MM.1S (cell line): ENCODE results near the gene SIRT2.
"Not testable (repeated sequence)": the region's sequence is repeated elsewhere in the genome, so short reads cannot be mapped to it uniquely, and the experiment has no call there.

Experiments used
- DNase-seq: peaks from one replicate; pipeline ENCODE4 v3.0.0-alpha.2; 2015
- H2AFZ ChIP-seq: fragments of 300-600 bp; sonication (generic); 2 replicates; pipeline ENCODE4 v1.6.0; 2016; ENCODE audit warnings: antibody characterized with exemption, low read length
- H3F3A ChIP-seq: fragments of 300-600 bp; sonication (generic); 2 replicates; pipeline ENCODE4 v1.6.1; 2016; ENCODE audit warnings: mild to moderate bottlenecking, antibody characterized with exemption, low read length, moderate library complexity, mixed read lengths; ENCODE audit not compliant: insufficient read depth
- H3K27ac ChIP-seq: fragments of 300-600 bp; sonication (generic); 2 replicates; pipeline ENCODE4 v1.5.1; 2016; ENCODE audit warnings: mild to moderate bottlenecking, low read length
- H3K27me3 ChIP-seq: fragments of 300-600 bp; sonication (generic); replicated peaks from 2 replicates; pipeline ENCODE4 v1.6.0; 2016; ENCODE audit warnings: low read length; ENCODE audit not compliant: insufficient read depth
- H3K36me3 ChIP-seq: fragments of 300-600 bp; sonication (generic); replicated peaks from 2 replicates; pipeline ENCODE4 v1.6.1; 2016; ENCODE audit warnings: mild to moderate bottlenecking, low read length, mixed read lengths; ENCODE audit not compliant: insufficient read depth
- H3K4me1 ChIP-seq: fragments of 300-600 bp; sonication (generic); 2 replicates; pipeline ENCODE4 v1.6.1; 2016; ENCODE audit warnings: low read length, mixed read lengths
- H3K4me2 ChIP-seq: fragments of 300-600 bp; sonication (generic); 2 replicates; pipeline ENCODE4 v1.6.0; 2016; ENCODE audit warnings: low read depth, low read length
- H3K4me3 ChIP-seq: fragments of 300-600 bp; sonication (generic); 2 replicates; pipeline ENCODE4 v1.5.1; 2016; ENCODE audit warnings: low read length, mixed read lengths
- H3K79me2 ChIP-seq: fragments of 300-600 bp; sonication (generic); 2 replicates; pipeline ENCODE4 v1.6.1; 2016; ENCODE audit warnings: mixed run types, low read length, mixed read lengths
- H3K9ac ChIP-seq: fragments of 300-600 bp; sonication (generic); 2 replicates; pipeline ENCODE4 v1.6.1; 2016; ENCODE audit warnings: low read length, mixed read lengths
- H3K9me2 ChIP-seq: fragments of 300-600 bp; sonication (generic); replicated peaks from 2 replicates; pipeline ENCODE4 v1.6.1; 2016; ENCODE audit warnings: mild to moderate bottlenecking, low read length, mixed read lengths; ENCODE audit not compliant: insufficient read depth
- H3K9me3 ChIP-seq: fragments of 300-600 bp; sonication (generic); replicated peaks from 2 replicates; pipeline ENCODE4 v1.6.1; 2016; ENCODE audit warnings: mild to moderate bottlenecking, low read length, mixed read lengths; ENCODE audit not compliant: insufficient read depth
- H4K20me1 ChIP-seq: fragments of 300-600 bp; sonication (generic); 2 replicates; pipeline ENCODE4 v1.6.1; 2016; ENCODE audit warnings: mild to moderate bottlenecking, low read length, moderate library complexity, mixed read lengths; ENCODE audit not compliant: insufficient read depth
- EZH2 ChIP-seq: fragments of 300-600 bp; sonication (generic); optimal IDR thresholded peaks from 2 replicates; pipeline ENCODE3; 2017; ENCODE audit warnings: low read depth, mild to moderate bottlenecking, antibody characterized with exemption, low read length, mixed read lengths
- EZH2phosphoT487 ChIP-seq: fragments of 300-600 bp; sonication (generic); IDR thresholded peaks from 2 replicates; pipeline ENCODE4 v1.6.1; 2018; ENCODE audit warnings: antibody characterized with exemption, low read length
- TF ChIP-seq, protein P1 (sequence below): fragments of 300-600 bp; sonication (generic); IDR thresholded peaks from 2 replicates; pipeline ENCODE4 v1.5.1; 2016; ENCODE audit warnings: antibody characterized with exemption, low read length, mixed read lengths

The SIRT2 gene

DNA sequence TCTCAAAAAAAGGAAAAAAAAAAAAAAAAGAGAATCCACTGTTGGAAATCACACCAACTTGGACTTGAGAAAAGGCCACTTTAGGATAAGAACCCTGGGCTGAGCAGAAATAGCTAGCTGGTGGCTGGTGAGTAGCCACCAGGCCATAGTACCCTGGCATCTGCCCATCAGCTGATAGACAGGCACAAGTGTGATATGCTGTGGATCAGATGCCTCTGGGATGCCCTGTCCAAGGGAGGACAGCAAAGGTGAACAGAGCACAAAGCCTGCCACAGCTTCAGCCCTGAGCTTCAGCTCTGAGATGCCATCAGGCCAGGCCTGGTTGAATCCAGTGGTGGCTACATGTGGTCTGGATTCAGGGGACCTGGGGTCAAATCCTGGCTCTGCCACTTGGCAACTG, 8.7 kb downstream of the SIRT2 start:
- no peak for DNase-seq
- H3K36me3 ChIP-seq = no peaks in the 10 kb centered on the region
- TF ChIP-seq EZH2phosphoT487 (no peak), EZH2 (no peak)
- TF ChIP-seq, protein P1, sequence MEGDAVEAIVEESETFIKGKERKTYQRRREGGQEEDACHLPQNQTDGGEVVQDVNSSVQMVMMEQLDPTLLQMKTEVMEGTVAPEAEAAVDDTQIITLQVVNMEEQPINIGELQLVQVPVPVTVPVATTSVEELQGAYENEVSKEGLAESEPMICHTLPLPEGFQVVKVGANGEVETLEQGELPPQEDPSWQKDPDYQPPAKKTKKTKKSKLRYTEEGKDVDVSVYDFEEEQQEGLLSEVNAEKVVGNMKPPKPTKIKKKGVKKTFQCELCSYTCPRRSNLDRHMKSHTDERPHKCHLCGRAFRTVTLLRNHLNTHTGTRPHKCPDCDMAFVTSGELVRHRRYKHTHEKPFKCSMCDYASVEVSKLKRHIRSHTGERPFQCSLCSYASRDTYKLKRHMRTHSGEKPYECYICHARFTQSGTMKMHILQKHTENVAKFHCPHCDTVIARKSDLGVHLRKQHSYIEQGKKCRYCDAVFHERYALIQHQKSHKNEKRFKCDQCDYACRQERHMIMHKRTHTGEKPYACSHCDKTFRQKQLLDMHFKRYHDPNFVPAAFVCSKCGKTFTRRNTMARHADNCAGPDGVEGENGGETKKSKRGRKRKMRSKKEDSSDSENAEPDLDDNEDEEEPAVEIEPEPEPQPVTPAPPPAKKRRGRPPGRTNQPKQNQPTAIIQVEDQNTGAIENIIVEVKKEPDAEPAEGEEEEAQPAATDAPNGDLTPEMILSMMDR = no peak

DNA sequence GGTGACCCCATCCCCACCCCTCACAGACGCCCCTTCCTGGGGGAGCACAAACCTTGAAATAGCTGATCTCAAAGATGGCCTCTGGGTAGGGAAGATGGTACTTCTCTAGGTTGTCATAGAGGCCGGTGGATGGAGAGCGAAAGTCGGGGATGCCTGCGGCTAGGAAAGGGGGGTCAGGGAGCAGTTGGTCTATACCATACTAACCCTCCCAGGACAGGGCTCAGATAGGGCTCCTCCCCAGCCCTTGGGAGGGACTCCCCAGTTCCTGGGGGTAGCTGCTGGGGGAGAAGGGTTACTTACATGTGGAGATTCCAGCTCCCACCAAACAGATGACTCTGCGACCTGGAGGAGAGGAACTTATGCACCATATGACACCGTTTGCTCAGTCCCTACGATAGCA, 9.6 kb downstream of the SIRT2 start:
- H3K4me1 ChIP-seq = no peaks in the 10 kb centered on the region
- H3K9me3 ChIP-seq = no peaks in the 10 kb centered on the region
- H3K4me3 ChIP-seq = no peak overlapping the region
- no peak overlapping the region for H2AFZ ChIP-seq
- H3K79me2 ChIP-seq = no peaks in the 10 kb centered on the region
- no peak for DNase-seq
- H3K27me3 ChIP-seq = no peaks in the 10 kb centered on the region
- no peaks in the 10 kb centered on the region for H3F3A ChIP-seq
- H3K4me2 ChIP-seq = no peak overlapping the region
- H3K9ac ChIP-seq = no peak overlapping the region
- no peaks in the 10 kb centered on the region for H4K20me1 ChIP-seq
- no peak overlapping the region for H3K27ac ChIP-seq
- no peaks in the 10 kb centered on the region for H3K36me3 ChIP-seq
- no peaks in the 10 kb centered on the region for H3K9me2 ChIP-seq
- TF ChIP-seq, protein P1 = no peak
- TF ChIP-seq EZH2 (no peak), EZH2phosphoT487 (no peak)

More for the DNA sequence above, 8.7 kb downstream of the SIRT2 start:
- no peaks in the 10 kb centered on the region for H3K9me2 ChIP-seq
- no peaks in the 10 kb centered on the region for H3K27me3 ChIP-seq
- no peaks in the 10 kb centered on the region for H4K20me1 ChIP-seq
- H2AFZ ChIP-seq = no peak overlapping the region
- H3K79me2 ChIP-seq = peaks cover 3% of the 10 kb centered on the region
- H3K4me1 ChIP-seq = no peaks in the 10 kb centered on the region
- H3F3A ChIP-seq = no peaks in the 10 kb centered on the region
- H3K9me3 ChIP-seq = no peaks in the 10 kb centered on the region
- no peak overlapping the region for H3K4me2 ChIP-seq
- H3K27ac ChIP-seq = no peak overlapping the region
- H3K4me3 ChIP-seq = no peak overlapping the region
- no peak overlapping the region for H3K9ac ChIP-seq

DNA sequence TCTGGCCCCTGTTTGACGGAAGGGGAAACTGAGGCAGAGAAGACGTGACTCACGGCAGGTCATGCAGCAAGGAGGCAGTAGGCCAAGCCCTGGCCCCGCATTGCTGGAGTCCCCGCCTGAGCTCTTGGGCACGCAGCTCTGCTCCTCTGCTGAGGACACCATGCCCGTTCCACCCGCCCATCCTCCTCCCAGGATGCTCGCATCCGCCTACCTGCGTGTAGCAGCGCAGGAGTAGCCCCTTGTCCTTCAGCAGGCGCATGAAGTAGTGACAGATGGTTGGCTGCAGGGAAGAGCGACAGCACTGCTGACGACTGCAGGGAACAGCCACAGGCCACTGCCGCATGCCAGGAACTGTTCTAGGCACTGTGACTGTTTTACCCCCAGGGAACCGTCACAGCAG, 10.5 kb downstream of the SIRT2 start:
- no peaks in the 10 kb centered on the region for H3K27me3 ChIP-seq
- H3K4me3 ChIP-seq = no peak overlapping the region
- DNase-seq = no peak
- H4K20me1 ChIP-seq = no peaks in the 10 kb centered on the region
- H2AFZ ChIP-seq = no peak overlapping the region
- no peaks in the 10 kb centered on the region for H3K9me3 ChIP-seq
- no peak overlapping the region for H3K4me2 ChIP-seq
- no peaks in the 10 kb centered on the region for H3K9me2 ChIP-seq
- no peak for TF ChIP-seq EZH2
- no peak for TF ChIP-seq EZH2phosphoT487
- TF ChIP-seq, protein P1 = no peak
- H3K36me3 ChIP-seq = no peaks in the 10 kb centered on the region
- no peaks in the 10 kb centered on the region for H3K4me1 ChIP-seq
- H3K9ac ChIP-seq = no peak overlapping the region
- H3K79me2 ChIP-seq = no peaks in the 10 kb centered on the region
- H3F3A ChIP-seq = no peaks in the 10 kb centered on the region
- H3K27ac ChIP-seq = no peak overlapping the region

DNA sequence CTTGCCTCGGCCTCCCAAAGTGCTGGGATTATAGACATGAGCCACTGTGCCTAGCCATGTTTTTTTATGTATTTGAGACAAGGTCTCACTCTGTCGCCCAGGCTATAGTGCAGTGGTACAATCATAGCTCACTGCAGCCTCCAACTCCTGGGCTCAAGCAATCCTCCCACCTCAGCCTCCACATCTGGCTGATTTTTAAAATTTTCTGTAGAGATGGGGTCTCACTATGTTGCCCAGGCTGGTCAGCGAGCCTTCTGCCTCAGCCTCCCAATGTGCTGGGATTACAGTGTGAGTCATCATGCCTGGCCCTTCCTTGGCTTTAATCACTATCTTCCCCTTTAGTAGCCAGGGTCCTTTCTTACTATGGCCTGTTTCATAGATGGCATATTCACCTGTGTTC, 14.7 kb downstream of the SIRT2 start:
- not testable (repeated sequence) for H3K27me3 ChIP-seq, H3K36me3 ChIP-seq, H3K4me3 ChIP-seq, H3K9ac ChIP-seq, H3K4me1 ChIP-seq, H2AFZ ChIP-seq, DNase-seq, H3K79me2 ChIP-seq, H4K20me1 ChIP-seq, H3K9me2 ChIP-seq, H3F3A ChIP-seq, H3K9me3 ChIP-seq, H3K4me2 ChIP-seq, H3K27ac ChIP-seq
